H1 (cell line): ENCODE data around the gene GDPGP1. TPM values are rescaled to one million over a fixed set of nuclear protein-coding genes. Genes with fewer than 3 reads are reported as not detected.

Experiments used
- CTCF ChIA-PET: fragments of 300-600 bp; sonication (Branson Sonifier 250); formaldehyde crosslinking; loops from one replicate; lab custom pipeline; 2021; ENCODE audit not compliant: partially characterized antibody; lab: Charles Lee
- POLR2A ChIA-PET: fragments of 300-600 bp; sonication (Branson Sonifier 250); formaldehyde crosslinking; loops from one replicate; lab custom pipeline; 2021; ENCODE audit warnings: inconsistent platforms; ENCODE audit not compliant: partially characterized antibody; lab: Charles Lee
- DNase-seq, 2 experiments: peaks; one replicate each; pipeline versions ENCODE4 v3.0.0 to v3.0.0-alpha.2; 2010 to 2022; ENCODE audit warnings: low spot score in 2 of 2, low read depth in 1 of 2, mixed read lengths in 1 of 2
- FAIRE-seq: peaks from 2 replicates; lab custom pipeline; 2011; peaks lifted over from hg19 to GRCh38; lab: Jason Lieb, UNC
- H2AFZ ChIP-seq: 2 replicates; pipeline ENCODE4 v1.8.1; 2012; ENCODE audit warnings: low read length, inconsistent platforms
- H2AK5ac ChIP-seq: 2 replicates; pipeline ENCODE4 v1.6.1; 2013; ENCODE audit warnings: low read depth, low read length
- H2BK120ac ChIP-seq: replicated peaks from 2 replicates; pipeline ENCODE3; 2013; ENCODE audit warnings: low read depth, low read length, inconsistent platforms
- H2BK12ac ChIP-seq: 2 replicates; pipeline ENCODE4 v1.6.1; 2013; ENCODE audit warnings: low read depth, low read length
- H2BK15ac ChIP-seq: 2 replicates; pipeline ENCODE4 v1.6.1; 2013; ENCODE audit warnings: low read length
- H2BK20ac ChIP-seq: 2 replicates; pipeline ENCODE4 v1.6.1; 2013; ENCODE audit warnings: low read length
- H2BK5ac ChIP-seq: 2 replicates; pipeline ENCODE4 v1.6.1; 2013; ENCODE audit warnings: low read depth, low read length
- H3K14ac ChIP-seq: 2 replicates; pipeline ENCODE4 v1.6.1; 2013; ENCODE audit warnings: inconsistent platforms; ENCODE audit not compliant: insufficient read length
- H3K18ac ChIP-seq: 2 replicates; pipeline ENCODE4 v1.6.1; 2013; ENCODE audit warnings: low read length; ENCODE audit errors: extremely low read depth
- H3K23ac ChIP-seq: 2 replicates; pipeline ENCODE4 v1.6.1; 2013; ENCODE audit warnings: inconsistent platforms; ENCODE audit not compliant: insufficient read length
- H3K23me2 ChIP-seq: 2 replicates; pipeline ENCODE4 v1.6.1; 2013; ENCODE audit warnings: low read depth, low read length
- H3K27ac ChIP-seq: 2 replicates; pipeline ENCODE4 v1.6.1; 2011; ENCODE audit warnings: low read depth, low read length, inconsistent platforms
- H3K27me3 ChIP-seq, 4 experiments: replicated peaks in 1 of 4; 1 replicate in 1 of 4; 2 replicates in 3 of 4; pipeline versions ENCODE4 v1.6.1 to v1.8.1; 2011 to 2013; ENCODE audit warnings: low read length in 3 of 4, mild to moderate bottlenecking in 3 of 4, inconsistent platforms in 2 of 4, mixed read lengths in 2 of 4, moderate library complexity in 1 of 4; ENCODE audit not compliant: control insufficient read depth in 3 of 4, insufficient read depth in 3 of 4; ENCODE audit errors: extremely low read depth in 1 of 4
- H3K36me3 ChIP-seq, 4 experiments: 2 replicates each; pipeline versions ENCODE4 v1.6.1 to v1.8.1; 2011 to 2013; ENCODE audit warnings: mild to moderate bottlenecking in 4 of 4, low read length in 3 of 4, moderate library complexity in 2 of 4, control low read depth in 1 of 4, inconsistent platforms in 1 of 4; ENCODE audit not compliant: insufficient read depth in 4 of 4, control insufficient read depth in 2 of 4
- H3K4ac ChIP-seq: replicated peaks from 2 replicates; pipeline ENCODE3; 2013; ENCODE audit warnings: low read length, low read depth, mixed read lengths, inconsistent platforms; ENCODE audit not compliant: insufficient read length
- H3K4me1 ChIP-seq, 4 experiments: replicated peaks in 1 of 4; 1 replicate in 1 of 4; 2 replicates in 3 of 4; pipeline versions ENCODE4 v1.6.1 to v1.8.1; 2011 to 2013; ENCODE audit warnings: low read length in 3 of 4, inconsistent platforms in 2 of 4, mixed read lengths in 1 of 4; ENCODE audit not compliant: insufficient read depth in 4 of 4, control insufficient read depth in 3 of 4
- H3K4me2 ChIP-seq, 2 experiments: 2 replicates each; pipeline versions ENCODE4 v1.6.1 to v1.8.1; 2011 to 2013; ENCODE audit warnings: low read depth in 2 of 2, low read length in 2 of 2, control low read depth in 1 of 2, inconsistent platforms in 1 of 2, mild to moderate bottlenecking in 1 of 2; ENCODE audit not compliant: insufficient read depth in 1 of 2
- H3K4me3 ChIP-seq, 4 experiments: fragments of 200-600, 300-600 bp in 1 of 4; sonication (generic), shearing (Covaris generic), sonication (Bioruptor Twin) in 1 of 4; 2 replicates each; pipeline versions ENCODE4 v1.5.1 to v1.8.1; 2011 to 2016; ENCODE audit warnings: low read length in 4 of 4, low read depth in 3 of 4, control low read depth in 2 of 4, inconsistent platforms in 2 of 4, mild to moderate bottlenecking in 2 of 4, mixed read lengths in 1 of 4, moderate library complexity in 1 of 4; ENCODE audit not compliant: insufficient read depth in 2 of 4; ENCODE audit errors: extremely low read depth in 1 of 4
- H3K56ac ChIP-seq: replicated peaks from 2 replicates; pipeline ENCODE3; 2013; ENCODE audit warnings: low read depth, mild to moderate bottlenecking, mixed read lengths, low read length, inconsistent platforms; ENCODE audit not compliant: insufficient read length
- H3K79me1 ChIP-seq: 2 replicates; pipeline ENCODE4 v1.6.1; 2013; ENCODE audit warnings: low read depth, low read length, control low read depth
- H3K79me2 ChIP-seq, 2 experiments: 2 replicates each; pipeline versions ENCODE4 v1.6.1 to v1.8.1; 2012 to 2013; ENCODE audit warnings: low read length in 2 of 2, mild to moderate bottlenecking in 2 of 2, inconsistent platforms in 1 of 2; ENCODE audit not compliant: insufficient read depth in 2 of 2, control insufficient read depth in 1 of 2
- H3K9ac ChIP-seq, 4 experiments: replicated peaks in 1 of 4; 1 replicate in 1 of 4; 2 replicates in 3 of 4; pipeline versions ENCODE4 v1.6.1 to v1.8.1; 2011 to 2013; ENCODE audit warnings: low read depth in 3 of 4, low read length in 3 of 4, control low read depth in 2 of 4, mild to moderate bottlenecking in 2 of 4, moderate library complexity in 2 of 4, inconsistent platforms in 1 of 4; ENCODE audit errors: extremely low read depth in 1 of 4
- H3K9me3 ChIP-seq, 2 experiments: 2 replicates each; pipeline versions ENCODE4 v1.6.1 to v1.8.1; 2012 to 2013; ENCODE audit warnings: mild to moderate bottlenecking in 2 of 2, moderate library complexity in 2 of 2, control low read depth in 1 of 2, inconsistent platforms in 1 of 2, low read depth in 1 of 2, low read length in 1 of 2, mixed read lengths in 1 of 2; ENCODE audit not compliant: insufficient read depth in 2 of 2
- H4K20me1 ChIP-seq, 2 experiments: replicated peaks in 1 of 2; 2 replicates each; pipeline versions ENCODE3 to v1.8.1; 2011 to 2013; ENCODE audit warnings: inconsistent platforms in 2 of 2, low read length in 2 of 2, mild to moderate bottlenecking in 1 of 2; ENCODE audit not compliant: insufficient read depth in 2 of 2, control insufficient read depth in 1 of 2
- H4K5ac ChIP-seq: 2 replicates; pipeline ENCODE4 v1.6.1; 2013; ENCODE audit warnings: low read length, low read depth, mixed read lengths, inconsistent platforms; ENCODE audit not compliant: insufficient read length
- H4K8ac ChIP-seq: 2 replicates; pipeline ENCODE4 v1.8.0; 2013; ENCODE audit warnings: mild to moderate bottlenecking, moderate library complexity, low read length, inconsistent platforms; ENCODE audit not compliant: insufficient read depth; ENCODE audit errors: extremely low read depth
- H4K91ac ChIP-seq: replicated peaks from 2 replicates; pipeline ENCODE3; 2013; ENCODE audit warnings: low read length, mixed read lengths, inconsistent platforms; ENCODE audit not compliant: insufficient read length
- CEBPB ChIP-seq: IDR thresholded peaks from 2 replicates; pipeline ENCODE4 v1.6.1; 2012; ENCODE audit warnings: low read depth, low read length
- CTBP2 ChIP-seq: IDR thresholded peaks from 2 replicates; pipeline ENCODE4 v1.7.0; 2011; ENCODE audit warnings: borderline replicate concordance, mild to moderate bottlenecking, moderate library complexity, mixed read lengths, low read length; ENCODE audit not compliant: insufficient read depth, insufficient read length
- HDAC6 ChIP-seq: IDR thresholded peaks from one replicate; pipeline ENCODE4 v1.7.1; 2012; ENCODE audit warnings: low read depth, mild to moderate bottlenecking, inconsistent platforms, low read length, moderate library complexity
- KDM1A ChIP-seq: fragments of 200-600, 300-600 bp; sonication (generic); IDR thresholded peaks from 2 replicates; pipeline ENCODE4 v1.7.1; 2016; ENCODE audit warnings: mild to moderate bottlenecking, low read length, borderline replicate concordance
- SUZ12 ChIP-seq: fragments of 200-600 bp; sonication (generic); IDR thresholded peaks from 2 replicates; pipeline ENCODE4 v1.6.1; 2012; ENCODE audit warnings: mild to moderate bottlenecking, inconsistent platforms, low read length, moderate library complexity, mixed read lengths
- TAF1 ChIP-seq: IDR thresholded peaks from 2 replicates; pipeline ENCODE4 v1.6.1; 2011; ENCODE audit warnings: mild to moderate bottlenecking, low read depth, low read length
- WGBS, 2 experiments: shearing (Covaris generic) in 1 of 2; methylation state at CpG; one replicate each; pipeline versions ENCODE4 v1.1.6 to v1.1.7; 2013 to 2015; ENCODE audit warnings: low lambda C conversion rate in 2 of 2, mixed read lengths in 2 of 2, inconsistent platforms in 1 of 2, low coverage in 1 of 2, missing lambda C conversion rate in 1 of 2; ENCODE audit not compliant: insufficient replicate concordance in 2 of 2, insufficient coverage in 1 of 2, insufficient read length in 1 of 2; ENCODE audit errors: extremely low coverage in 1 of 2, missing lambda C conversion rate in 1 of 2; 5-methylcytosine and 5-hydroxymethylcytosine counted together
- polyA plus RNA-seq, 7 experiments: library from polyadenylated mRNA; depleted of rRNA in 3 of 7; stranded (reverse) in 5 of 7; unstranded in 2 of 7; fragments of >200 nt in 5 of 7; fragments of 200-250 nt in 2 of 7; gene quantifications; 1 replicate in 5 of 7; 2 replicates in 1 of 7; 4 replicates in 1 of 7; pipeline versions ENCODE4 v1.2.1 to v1.2.3, GENCODE V29; 2011 to 2013; ENCODE audit warnings: missing spikeins in 2 of 7, mixed read lengths in 2 of 7
- total RNA-seq: library from RNA; stranded (reverse); fragmentation: NEBNext Ultra II Directional; extraction: Animal tissue kit (Norgen Biotek cat#: 25700); gene quantifications from 2 replicates; pipeline ENCODE4 v1.2.1, GENCODE V29; 2021

Gene GDPGP1
- total and polyA plus RNA-seq, 2 of the 8 experiments (the other 6 are each of a cell fraction or from before 2014, with no cell fraction given), result 1.8 to 5.6 TPM

DNA sequence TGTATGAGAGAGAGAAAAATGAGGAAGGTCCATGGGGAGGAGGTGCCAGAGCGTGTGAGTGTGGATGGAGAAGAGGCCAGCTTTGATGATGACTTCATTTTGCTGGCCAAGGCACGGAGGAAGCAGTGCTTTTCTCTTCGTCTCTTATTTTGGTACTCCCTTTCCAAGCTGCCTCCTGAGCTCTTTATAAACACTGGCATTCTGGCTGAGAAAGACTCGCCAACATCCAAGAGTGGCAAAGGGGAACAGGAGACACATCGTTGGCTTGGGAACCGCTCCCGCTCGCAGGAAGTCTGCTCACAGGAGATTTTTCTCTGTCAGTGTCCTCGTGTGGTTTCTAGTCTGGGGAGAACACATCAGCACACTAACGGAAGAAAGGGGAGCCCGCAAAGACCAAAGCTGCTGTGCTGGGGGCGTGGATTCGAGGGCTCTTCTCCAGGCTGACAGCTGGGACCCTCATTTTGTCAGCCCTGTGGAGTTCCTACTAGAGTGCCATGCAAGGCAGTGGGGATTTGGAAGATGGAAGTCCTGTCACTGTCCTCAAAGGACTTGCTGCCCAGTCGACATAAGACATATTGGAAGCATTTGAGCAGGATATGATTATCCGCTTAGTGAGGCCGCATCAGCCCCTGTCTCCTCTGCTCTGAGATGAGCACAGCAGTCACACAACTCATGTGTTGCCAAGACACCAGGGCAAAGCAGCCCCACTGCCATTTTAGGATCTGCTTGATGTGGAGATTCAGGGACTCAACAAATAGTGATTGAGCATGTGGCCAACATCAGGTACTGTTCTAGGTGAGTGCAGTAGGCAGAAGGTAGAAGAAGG is 40.8 kb upstream of the GDPGP1 start:
- no peak overlapping the region for H3K56ac ChIP-seq
- H3K4me3 ChIP-seq, result no peak overlapping the region
- WGBS, 2 experiments, result 86% methylated on average over 16 of the region's 16 CpGs; no CpG with 5 or more reads in 1 of the 2 experiments
- H4K8ac ChIP-seq, result no peak overlapping the region
- FAIRE-seq, result no peak
- H2BK20ac ChIP-seq, result 0 out of 2 replicates have a peak overlapping the region, but pooled peaks have one; percentile 80
- H4K20me1 ChIP-seq, result peaks cover 0 to 2% of the 10 kb centered on the region in 2 experiments
- H3K23me2 ChIP-seq, result peaks cover 2% of the 10 kb centered on the region; the same call in 1 of the 2 replicates
- H3K14ac ChIP-seq, result no peak overlapping the region
- no peak overlapping the region for H2BK120ac ChIP-seq
- H2AFZ ChIP-seq, result no peak overlapping the region
- H3K36me3 ChIP-seq, result no peaks in the 10 kb centered on the region
- H3K4me2 ChIP-seq, result no peak overlapping the region
- POLR2A ChIA-PET, result interaction anchor here (0.6 to 1.7 kb wide), 2 partner anchors 8 to 41 kb away, joined by 3 to 12 read pairs; partner anchors contain the start of gene SEMA4B
- H3K4me1 ChIP-seq, result peaks cover 0 to 8% (median 4%) of the 10 kb centered on the region in 4 experiments; a peak in 5 of 7 replicates
- no peak overlapping the region for H3K18ac ChIP-seq
- DNase-seq, result no peak
- no peak overlapping the region for H2BK5ac ChIP-seq
- H3K79me1 ChIP-seq, result peaks cover 3% of the 10 kb centered on the region; the same call in 1 of the 2 replicates
- CTCF ChIA-PET, result interaction anchor here (0.7 to 3.7 kb wide), 5 partner anchors 21 to 75 kb away, joined by 3 to 14 read pairs (median 3); no protein-coding TSS in a partner anchor
- no peak overlapping the region for H2AK5ac ChIP-seq
- H3K27me3 ChIP-seq, result no peaks in the 10 kb centered on the region
- no peaks in the 10 kb centered on the region for H3K79me2 ChIP-seq
- 0 out of 2 replicates have a peak overlapping the region, but pooled peaks have one; percentile 43 for H2BK12ac ChIP-seq
- H3K4ac ChIP-seq, result no peak overlapping the region
- no peak for TF ChIP-seq TAF1
- TF ChIP-seq HDAC6, result no peak
- TF ChIP-seq KDM1A, result no peak
- TF ChIP-seq SUZ12, result no peak
- TF ChIP-seq CTBP2, result no peak
- no peak for TF ChIP-seq CEBPB
- no peak overlapping the region for H3K23ac ChIP-seq
- H2BK15ac ChIP-seq, result no peak overlapping the region
- H4K5ac ChIP-seq, result no peak overlapping the region
- H4K91ac ChIP-seq, result no peak overlapping the region
- H3K27ac ChIP-seq, result no peak overlapping the region
- no peaks in the 10 kb centered on the region for H3K9me3 ChIP-seq
- no peak overlapping the region for H3K9ac ChIP-seq
